ENCODE measurements around the gene HMGN1.

The HMGN1 gene

DNA sequence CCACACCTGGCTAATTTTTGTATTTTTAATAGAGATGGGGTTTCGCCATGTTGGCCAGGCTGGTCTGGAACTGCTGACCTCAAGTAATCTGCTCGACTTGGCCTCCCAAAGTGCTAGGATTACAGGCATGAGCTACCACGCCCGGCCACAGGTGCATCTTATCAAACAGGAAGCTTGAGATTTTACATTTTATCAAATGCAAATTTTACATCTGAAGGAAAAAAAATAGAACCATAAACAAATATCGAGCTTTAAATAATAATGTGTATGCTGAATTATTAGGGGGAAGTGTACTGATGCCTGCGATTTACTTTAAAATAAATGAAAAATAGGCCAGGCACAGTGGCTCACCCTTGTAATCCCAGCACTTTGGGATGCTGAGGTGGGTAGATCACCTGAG lies 18.9 kb downstream of the HMGN1 start:
- H3K9me3 Mint-ChIP-seq, result no peaks in the 10 kb centered on the region
- H3K27me3 Mint-ChIP-seq, result peaks cover 3% of the 10 kb centered on the region
- H3K36me3 Mint-ChIP-seq (ENCODE audit: low read depth), result no peaks in the 10 kb centered on the region
- H3K4me1 Mint-ChIP-seq, result no peaks in the 10 kb centered on the region
- DNase-seq, result no peak
- no peak overlapping the region for H3K27ac Mint-ChIP-seq
- ATAC-seq, result no peak
- H3K4me3 Mint-ChIP-seq, result no peak overlapping the region

GRCh38 chr21:39327727-39328126 lies 21.2 kb downstream of the HMGN1 start:
- H3K27me3 Mint-ChIP-seq, result peaks cover 3% of the 10 kb centered on the region
- no peaks in the 10 kb centered on the region for H3K9me3 Mint-ChIP-seq
- DNase-seq (no peak), ATAC-seq (no peak)
- H3K4me1 Mint-ChIP-seq, result no peaks in the 10 kb centered on the region
- H3K27ac Mint-ChIP-seq, result no peak overlapping the region
- H3K36me3 Mint-ChIP-seq (ENCODE audit: low read depth), result no peaks in the 10 kb centered on the region
- H3K4me3 Mint-ChIP-seq, result no peak overlapping the region

- DNase-seq, result no peak
- no peak overlapping the region for H3K27ac Mint-ChIP-seq
- H3K36me3 Mint-ChIP-seq (ENCODE audit: low read depth), result no peaks in the 10 kb centered on the region
- peaks cover 3% of the 10 kb centered on the region for H3K27me3 Mint-ChIP-seq
- no peak for ATAC-seq
- H3K4me3 Mint-ChIP-seq, result no peak overlapping the region
- H3K9me3 Mint-ChIP-seq, result no peaks in the 10 kb centered on the region
- H3K4me1 Mint-ChIP-seq, result no peaks in the 10 kb centered on the region
Measured at GRCh38 chr21:39326607-39327307, 22.1 kb downstream of the HMGN1 start.

DNA sequence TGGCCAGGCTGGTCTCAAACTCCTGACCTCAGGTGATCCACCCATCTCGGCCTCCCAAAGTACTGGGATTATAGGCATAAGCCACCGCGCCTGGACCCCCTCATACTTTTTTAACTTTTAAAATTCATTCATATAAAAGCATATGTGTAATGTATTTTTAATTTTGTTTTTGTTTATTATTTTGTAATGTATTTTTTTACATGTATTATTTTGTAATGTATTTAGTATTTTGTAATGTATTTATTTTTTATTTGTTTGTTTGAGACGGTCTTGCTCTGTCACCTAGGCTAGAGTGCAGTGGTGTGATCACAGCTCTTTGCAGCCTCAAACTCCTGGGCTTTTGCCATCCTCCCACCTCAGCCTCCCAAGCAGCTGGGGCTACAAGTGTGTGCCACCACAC lies 23.4 kb downstream of the HMGN1 start:
- Mint-ChIP-seq H3K4me1 (no peaks in the 10 kb centered on the region), H3K9me3 (no peaks in the 10 kb centered on the region), H3K27ac (no peak overlapping the region), H3K27me3 (peaks cover 3% of the 10 kb centered on the region), H3K4me3 (no peak overlapping the region), H3K36me3 (ENCODE audit: low read depth) (no peaks in the 10 kb centered on the region)
- DNase-seq (no peak), ATAC-seq (no peak)

GRCh38 chr21:39321424-39321823 lies 27.5 kb downstream of the HMGN1 start:
- no peak overlapping the region for H3K27ac Mint-ChIP-seq
- no peaks in the 10 kb centered on the region for H3K4me1 Mint-ChIP-seq
- H3K27me3 Mint-ChIP-seq, result no peaks in the 10 kb centered on the region
- no peak overlapping the region for H3K4me3 Mint-ChIP-seq
- no peak for DNase-seq
- no peaks in the 10 kb centered on the region for H3K9me3 Mint-ChIP-seq
- ATAC-seq, result no peak
- H3K36me3 Mint-ChIP-seq (ENCODE audit: low read depth), result no peaks in the 10 kb centered on the region

DNA sequence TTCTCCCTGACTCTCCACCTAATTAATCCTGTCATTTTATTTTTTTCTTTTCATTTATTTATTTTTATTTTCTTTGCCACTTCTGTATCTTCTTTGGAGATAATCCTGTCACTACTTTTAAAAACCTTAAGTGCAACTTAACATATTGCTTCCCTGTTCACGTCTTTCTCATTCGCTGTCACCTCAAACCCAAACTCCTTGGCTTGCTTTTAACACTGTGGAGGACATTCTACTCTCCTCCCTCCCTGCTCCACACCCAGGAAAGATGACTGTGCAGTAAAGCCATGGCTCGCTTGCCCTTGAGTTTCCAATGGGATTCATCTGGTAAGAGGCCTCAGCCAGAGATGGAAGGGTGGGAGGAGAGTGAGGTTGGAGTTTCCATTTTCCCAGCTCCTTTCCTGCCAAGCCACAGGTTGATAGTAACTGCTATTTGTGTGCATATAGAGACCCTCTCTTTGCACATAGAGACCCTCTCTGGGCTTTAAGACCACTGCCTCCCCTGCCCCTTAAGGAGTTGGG lies 29.0 kb downstream of the HMGN1 start:
- Mint-ChIP-seq H3K36me3 (ENCODE audit: low read depth) (no peaks in the 10 kb centered on the region), H3K27me3 (no peaks in the 10 kb centered on the region), H3K4me1 (peaks cover 12% of the 10 kb centered on the region), H3K27ac (no peak overlapping the region), H3K4me3 (no peak overlapping the region), H3K9me3 (no peaks in the 10 kb centered on the region)
- DNase-seq, result no peak
- ATAC-seq, result no peak

GRCh38 chr21:39319251-39319756 lies 29.6 kb downstream of the HMGN1 start:
- no peak for ATAC-seq
- Mint-ChIP-seq H3K4me3 (no peak overlapping the region), H3K4me1 (peaks cover 17% of the 10 kb centered on the region), H3K27me3 (no peaks in the 10 kb centered on the region), H3K9me3 (no peaks in the 10 kb centered on the region), H3K27ac (no peak overlapping the region), H3K36me3 (ENCODE audit: low read depth) (no peaks in the 10 kb centered on the region)
- no peak for DNase-seq

DNA sequence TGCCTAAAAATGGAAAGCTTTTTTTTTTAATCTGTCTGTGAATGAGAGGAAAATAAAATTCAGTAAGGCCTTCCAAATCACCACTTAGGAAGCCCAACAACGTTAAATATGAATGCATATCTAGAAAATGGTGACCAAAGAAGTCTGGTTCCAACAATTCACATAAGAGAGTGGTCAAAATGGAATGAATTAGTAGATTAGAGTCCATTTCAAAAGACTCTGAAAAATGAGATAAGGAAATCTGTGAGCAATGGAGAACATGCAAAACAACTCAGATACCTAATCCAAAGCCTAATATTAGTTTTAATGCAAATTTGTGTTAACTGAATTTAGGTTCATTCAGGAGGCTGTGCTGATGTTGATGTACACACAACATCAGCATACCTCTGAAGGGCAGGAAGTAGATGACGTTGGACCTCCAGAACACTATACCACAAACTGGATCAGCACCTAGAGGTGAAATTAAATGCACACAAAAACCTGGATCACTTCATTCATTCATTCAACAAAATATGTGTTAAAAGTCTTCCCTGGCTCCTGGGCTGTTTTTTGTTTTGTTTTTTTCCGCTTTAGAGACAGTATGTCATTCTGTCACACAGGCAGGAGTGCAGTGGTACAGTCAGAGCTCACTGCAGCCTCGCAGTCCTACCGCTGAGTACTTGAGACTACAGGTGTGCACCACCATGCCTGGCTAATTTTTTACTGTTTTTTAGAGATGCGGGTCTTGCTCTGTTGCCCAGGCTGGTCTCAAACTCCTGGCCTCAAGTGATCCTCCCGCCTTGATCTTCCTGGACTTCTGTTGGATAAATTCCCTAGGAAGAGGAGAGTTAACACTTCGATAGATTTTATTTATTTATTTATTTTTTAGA lies 30.6 kb downstream of the HMGN1 start:
- Mint-ChIP-seq H3K9me3 (no peaks in the 10 kb centered on the region), H3K27me3 (no peaks in the 10 kb centered on the region), H3K4me3 (no peak overlapping the region), H3K36me3 (ENCODE audit: low read depth) (no peaks in the 10 kb centered on the region), H3K27ac (no peak overlapping the region), H3K4me1 (peaks cover 19% of the 10 kb centered on the region)
- DNase-seq, result no peak
- no peak for ATAC-seq

- Mint-ChIP-seq H3K4me3 (no peak overlapping the region), H3K27ac (no peak overlapping the region), H3K27me3 (no peaks in the 10 kb centered on the region), H3K4me1 (peaks cover 19% of the 10 kb centered on the region), H3K9me3 (no peaks in the 10 kb centered on the region), H3K36me3 (ENCODE audit: low read depth) (no peaks in the 10 kb centered on the region)
- no peak for DNase-seq
- no peak for ATAC-seq
Measured at GRCh38 chr21:39317134-39318090, 31.5 kb downstream of the HMGN1 start.

DNA sequence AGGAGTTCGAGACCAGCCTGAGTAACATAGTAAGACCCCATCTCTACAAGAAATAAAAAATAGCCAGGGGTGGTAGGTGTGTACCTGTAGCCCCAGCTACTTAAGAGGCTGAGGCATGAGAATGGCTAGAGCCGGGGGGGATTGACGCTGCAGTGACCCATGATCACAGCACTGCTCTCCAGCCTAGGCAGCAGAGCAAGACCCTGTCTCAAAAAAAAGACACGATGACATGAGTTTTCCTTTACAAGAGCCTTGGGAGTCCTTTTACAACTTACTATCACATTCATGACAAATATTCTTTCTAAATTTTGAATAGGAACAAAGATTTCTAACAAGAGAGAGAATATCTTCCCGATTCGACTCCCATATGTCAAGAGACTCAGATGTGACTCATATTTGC lies 32.2 kb downstream of the HMGN1 start:
- Mint-ChIP-seq H3K27me3 (no peaks in the 10 kb centered on the region), H3K4me3 (no peak overlapping the region), H3K9me3 (no peaks in the 10 kb centered on the region), H3K4me1 (peaks cover 24% of the 10 kb centered on the region), H3K36me3 (ENCODE audit: low read depth) (peaks cover 5% of the 10 kb centered on the region), H3K27ac (no peak overlapping the region)
- DNase-seq (no peak), ATAC-seq (no peak)

DNA sequence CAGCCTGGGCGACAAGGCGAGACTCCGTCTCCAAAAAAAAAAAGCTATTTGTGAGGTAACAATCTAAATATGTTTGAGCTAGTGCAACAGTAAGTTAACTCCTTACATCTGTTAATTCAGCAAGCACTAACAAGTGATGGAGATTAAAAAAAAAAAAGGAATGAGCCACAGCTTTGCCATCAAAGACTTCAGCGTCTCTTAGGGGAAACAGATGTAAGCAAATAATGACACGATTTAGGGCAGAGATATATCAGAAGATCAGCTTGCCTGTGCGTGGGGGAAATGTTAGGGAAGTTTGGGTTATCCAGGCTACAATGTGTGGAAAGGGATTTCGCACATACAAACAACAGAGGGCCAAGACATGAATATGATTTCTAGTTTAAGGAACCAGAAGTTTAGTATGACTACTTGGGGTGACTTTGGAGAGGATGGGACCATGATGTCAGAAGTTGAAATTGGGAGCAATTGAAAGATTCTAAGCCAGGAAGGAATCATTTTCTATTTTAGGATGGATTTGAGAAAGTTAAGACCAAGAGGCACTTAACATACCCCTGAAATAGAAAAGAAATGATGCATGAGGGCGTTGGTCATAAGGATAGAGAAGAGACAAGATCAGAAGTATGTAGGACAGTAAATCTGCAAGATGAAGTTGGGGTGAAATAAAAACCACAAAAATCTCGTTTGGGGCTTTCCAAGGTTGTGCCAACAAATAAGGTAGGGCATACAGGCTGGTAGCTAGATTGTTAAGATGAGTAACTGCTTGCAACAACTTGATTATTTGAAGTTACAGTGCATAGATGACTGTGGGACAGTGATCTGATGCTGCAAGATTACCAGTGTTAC lies 33.1 kb downstream of the HMGN1 start:
- peaks cover 29% of the 10 kb centered on the region for H3K4me1 Mint-ChIP-seq
- no peaks in the 10 kb centered on the region for H3K9me3 Mint-ChIP-seq
- DNase-seq, result no peak
- peak; percentile 29 for ATAC-seq
- H3K27ac Mint-ChIP-seq, result no peak overlapping the region
- no peak overlapping the region for H3K4me3 Mint-ChIP-seq
- H3K36me3 Mint-ChIP-seq (ENCODE audit: low read depth), result peaks cover 12% of the 10 kb centered on the region
- no peaks in the 10 kb centered on the region for H3K27me3 Mint-ChIP-seq

DNA sequence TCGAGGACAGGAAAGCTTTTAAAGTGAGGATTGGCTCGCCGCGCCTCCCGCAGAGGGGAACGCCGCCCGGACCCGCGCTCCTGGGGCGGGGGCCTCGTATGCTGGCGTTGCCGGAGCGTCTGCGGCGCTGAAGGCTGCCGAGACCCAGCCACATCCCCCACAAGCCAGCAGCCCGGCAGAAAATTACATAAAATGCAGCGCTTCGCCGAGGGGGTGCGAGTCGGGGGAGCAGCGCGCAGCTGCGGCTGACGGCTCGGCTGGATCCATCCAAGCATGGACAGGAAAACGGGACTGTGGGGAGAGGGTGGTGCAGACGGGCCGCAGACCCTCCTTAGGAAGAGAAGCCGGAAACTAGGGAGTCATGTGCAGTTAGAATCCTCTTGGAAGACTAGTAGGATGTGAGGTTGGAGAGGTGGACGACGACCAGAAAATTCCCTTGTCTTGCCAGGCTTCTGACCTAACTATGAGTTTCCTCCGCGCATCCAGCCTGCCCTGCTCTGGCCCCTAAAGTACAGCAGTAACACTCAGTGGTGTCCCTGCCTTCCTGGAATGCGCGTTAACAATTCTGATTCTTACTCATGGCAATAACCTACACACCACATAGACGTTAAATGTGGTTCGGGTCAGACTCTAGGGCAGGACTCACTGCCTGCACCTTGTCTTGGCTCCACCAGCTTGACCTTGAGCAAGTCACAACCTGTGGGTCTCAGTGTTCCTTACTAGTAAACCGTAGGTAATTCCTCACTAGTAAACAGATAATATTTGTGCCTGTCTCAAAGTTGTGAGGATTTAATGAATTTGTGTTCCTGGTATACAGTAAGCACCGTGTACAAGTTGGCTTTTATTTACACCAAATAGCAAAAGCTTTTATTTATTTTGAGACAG lies 34.5 kb downstream of the HMGN1 start:
- H3K27me3 Mint-ChIP-seq, result no peaks in the 10 kb centered on the region
- peaks cover 18% of the 10 kb centered on the region for H3K36me3 Mint-ChIP-seq (ENCODE audit: low read depth)
- H3K27ac Mint-ChIP-seq, result peak overlapping the region; percentile 93
- no peaks in the 10 kb centered on the region for H3K9me3 Mint-ChIP-seq
- peak overlapping the region; percentile 87 for H3K4me3 Mint-ChIP-seq
- H3K4me1 Mint-ChIP-seq, result peaks cover 36% of the 10 kb centered on the region
- peak; percentile 49 for DNase-seq
- peak; percentile 58 for ATAC-seq
